SK-N-SH (cell line): ENCODE measurements around the gene DNAJC25.

Experiments
- EP300 ChIP-seq, 2 experiments: IDR thresholded peaks; 2 replicates each; pipeline versions ENCODE4 v1.4.0 to v1.6.1; 2012; ENCODE audit warnings: borderline replicate concordance in 1 of 2, low read depth in 1 of 2, low read length in 1 of 2
- FOSL2 ChIP-seq: IDR thresholded peaks from 2 replicates; pipeline ENCODE4 v1.4.0; 2012; ENCODE audit warnings: low read depth, mild to moderate bottlenecking, moderate library complexity, borderline replicate concordance
- FOXM1 ChIP-seq: IDR thresholded peaks from 2 replicates; pipeline ENCODE4 v1.4.0; 2012; ENCODE audit warnings: low read depth, mild to moderate bottlenecking
- MXI1 ChIP-seq: IDR thresholded peaks from 2 replicates; pipeline ENCODE4 v1.6.1; 2012; ENCODE audit warnings: mild to moderate bottlenecking, low read depth, low read length, improper control_type of control experiment
- NFIC ChIP-seq: IDR thresholded peaks from 2 replicates; pipeline ENCODE4 v1.4.0; 2012; ENCODE audit warnings: borderline replicate concordance
- POLR2AphosphoS5 ChIP-seq: IDR thresholded peaks from 2 replicates; pipeline ENCODE4 v1.6.1; 2012; ENCODE audit warnings: low read depth, low read length
- RXRA ChIP-seq: IDR thresholded peaks from 2 replicates; pipeline ENCODE4 v1.4.0; 2012; ENCODE audit warnings: low read depth, mild to moderate bottlenecking, borderline replicate concordance
- SIN3A ChIP-seq: IDR thresholded peaks from 2 replicates; pipeline ENCODE4 v1.6.1; 2012; ENCODE audit warnings: low read depth, mild to moderate bottlenecking, low read length, moderate library complexity, borderline replicate concordance
- SMC3 ChIP-seq: IDR thresholded peaks from 2 replicates; pipeline ENCODE4 v1.6.1; 2012; ENCODE audit warnings: low read depth, low read length, improper control_type of control experiment
- TAF1 ChIP-seq: IDR thresholded peaks from 2 replicates; pipeline ENCODE4 v1.6.1; 2012; ENCODE audit warnings: low read depth, mild to moderate bottlenecking, low read length, moderate library complexity, borderline replicate concordance
- YY1 ChIP-seq: IDR thresholded peaks from 2 replicates; pipeline ENCODE4 v1.4.0; 2012; ENCODE audit warnings: low read depth, mild to moderate bottlenecking
- TF ChIP-seq, protein P1 (sequence below): fragments of 200-600 bp; sonication (generic); IDR thresholded peaks from 2 replicates; pipeline ENCODE4 v1.6.1; 2017; ENCODE audit warnings: antibody characterized with exemption, mild to moderate bottlenecking, moderate library complexity
- TF ChIP-seq, protein P2 (sequence below): IDR thresholded peaks from 2 replicates; pipeline ENCODE4; 2012
- TF ChIP-seq, protein P3 (sequence below): IDR thresholded peaks from 2 replicates; pipeline ENCODE4 v1.4.0; 2012; ENCODE audit warnings: low read depth

- no peak for TF ChIP-seq YY1
- no peak for TF ChIP-seq POLR2AphosphoS5
- TF ChIP-seq, protein P1, sequence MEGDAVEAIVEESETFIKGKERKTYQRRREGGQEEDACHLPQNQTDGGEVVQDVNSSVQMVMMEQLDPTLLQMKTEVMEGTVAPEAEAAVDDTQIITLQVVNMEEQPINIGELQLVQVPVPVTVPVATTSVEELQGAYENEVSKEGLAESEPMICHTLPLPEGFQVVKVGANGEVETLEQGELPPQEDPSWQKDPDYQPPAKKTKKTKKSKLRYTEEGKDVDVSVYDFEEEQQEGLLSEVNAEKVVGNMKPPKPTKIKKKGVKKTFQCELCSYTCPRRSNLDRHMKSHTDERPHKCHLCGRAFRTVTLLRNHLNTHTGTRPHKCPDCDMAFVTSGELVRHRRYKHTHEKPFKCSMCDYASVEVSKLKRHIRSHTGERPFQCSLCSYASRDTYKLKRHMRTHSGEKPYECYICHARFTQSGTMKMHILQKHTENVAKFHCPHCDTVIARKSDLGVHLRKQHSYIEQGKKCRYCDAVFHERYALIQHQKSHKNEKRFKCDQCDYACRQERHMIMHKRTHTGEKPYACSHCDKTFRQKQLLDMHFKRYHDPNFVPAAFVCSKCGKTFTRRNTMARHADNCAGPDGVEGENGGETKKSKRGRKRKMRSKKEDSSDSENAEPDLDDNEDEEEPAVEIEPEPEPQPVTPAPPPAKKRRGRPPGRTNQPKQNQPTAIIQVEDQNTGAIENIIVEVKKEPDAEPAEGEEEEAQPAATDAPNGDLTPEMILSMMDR, result no peak
- TF ChIP-seq, protein P2, sequence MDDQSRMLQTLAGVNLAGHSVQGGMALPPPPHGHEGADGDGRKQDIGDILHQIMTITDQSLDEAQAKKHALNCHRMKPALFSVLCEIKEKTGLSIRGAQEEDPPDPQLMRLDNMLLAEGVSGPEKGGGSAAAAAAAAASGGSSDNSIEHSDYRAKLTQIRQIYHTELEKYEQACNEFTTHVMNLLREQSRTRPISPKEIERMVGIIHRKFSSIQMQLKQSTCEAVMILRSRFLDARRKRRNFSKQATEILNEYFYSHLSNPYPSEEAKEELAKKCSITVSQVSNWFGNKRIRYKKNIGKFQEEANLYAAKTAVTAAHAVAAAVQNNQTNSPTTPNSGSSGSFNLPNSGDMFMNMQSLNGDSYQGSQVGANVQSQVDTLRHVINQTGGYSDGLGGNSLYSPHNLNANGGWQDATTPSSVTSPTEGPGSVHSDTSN, result no peak
- no peak for TF ChIP-seq MXI1
- no peak for TF ChIP-seq FOXM1
- TF ChIP-seq SIN3A, result no peak
- TF ChIP-seq, protein P3, sequence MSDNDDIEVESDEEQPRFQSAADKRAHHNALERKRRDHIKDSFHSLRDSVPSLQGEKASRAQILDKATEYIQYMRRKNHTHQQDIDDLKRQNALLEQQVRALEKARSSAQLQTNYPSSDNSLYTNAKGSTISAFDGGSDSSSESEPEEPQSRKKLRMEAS, result no peak
- TF ChIP-seq TAF1, result no peak
- no peak for TF ChIP-seq SMC3
- no peak for TF ChIP-seq RXRA
- no peak for TF ChIP-seq EP300 (IDR thresholded peaks at IDR 0.05; ENCODE audit: borderline replicate concordance in 1 of 2, low read depth in 1 of 2, low read length in 1 of 2)
- TF ChIP-seq NFIC, result no peak
- no peak for TF ChIP-seq FOSL2
These were observed 26.0 kb upstream of the DNAJC25 start for GRCh38 chr9:111605041-111605559.
